Measurements from ENCODE around the gene AGMO. TPM values are rescaled to one million over a fixed set of nuclear protein-coding genes. Genes with fewer than 3 reads are reported as not detected.

The AGMO gene
- total RNA-seq, 1 donor from 2014 or later = 0.34 TPM

DNA sequence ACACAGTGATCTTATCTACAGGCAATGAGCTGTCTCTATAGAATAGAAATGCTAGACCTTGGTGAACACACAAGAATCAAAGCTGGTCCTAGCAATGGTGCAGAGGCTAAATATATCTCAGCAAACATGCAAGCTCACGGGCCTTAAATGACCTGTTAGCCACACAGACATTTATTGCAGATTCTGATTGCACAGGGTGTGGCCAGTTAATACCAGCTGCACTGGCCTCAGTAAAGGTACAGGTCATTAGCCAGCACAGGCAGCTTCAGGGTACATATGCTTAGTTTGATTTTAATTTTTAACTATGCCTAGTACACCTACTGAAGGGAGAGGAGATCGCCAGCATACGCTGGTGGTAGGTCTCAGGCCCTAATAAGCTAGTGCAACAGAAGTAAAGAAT lies 393.9 kb downstream of the AGMO start:
- no peaks in the 10 kb centered on the region for H3K27me3 ChIP-seq (ENCODE audit: insufficient read depth, low read length)
- Mint-ChIP-seq H3K27me3 (ENCODE audit: low read depth, unreplicated experiment) (no peaks in the 10 kb centered on the region), H3K4me1 (ENCODE audit: low read depth, unreplicated experiment) (no peaks in the 10 kb centered on the region), H3K27ac (ENCODE audit: unreplicated experiment) (no peak overlapping the region), H3K36me3 (ENCODE audit: low read depth, unreplicated experiment) (no peaks in the 10 kb centered on the region), H3K9me3 (ENCODE audit: unreplicated experiment) (no peaks in the 10 kb centered on the region), H3K4me3 (ENCODE audit: unreplicated experiment) (no peak overlapping the region)
- TF ChIP-seq, protein P1, sequence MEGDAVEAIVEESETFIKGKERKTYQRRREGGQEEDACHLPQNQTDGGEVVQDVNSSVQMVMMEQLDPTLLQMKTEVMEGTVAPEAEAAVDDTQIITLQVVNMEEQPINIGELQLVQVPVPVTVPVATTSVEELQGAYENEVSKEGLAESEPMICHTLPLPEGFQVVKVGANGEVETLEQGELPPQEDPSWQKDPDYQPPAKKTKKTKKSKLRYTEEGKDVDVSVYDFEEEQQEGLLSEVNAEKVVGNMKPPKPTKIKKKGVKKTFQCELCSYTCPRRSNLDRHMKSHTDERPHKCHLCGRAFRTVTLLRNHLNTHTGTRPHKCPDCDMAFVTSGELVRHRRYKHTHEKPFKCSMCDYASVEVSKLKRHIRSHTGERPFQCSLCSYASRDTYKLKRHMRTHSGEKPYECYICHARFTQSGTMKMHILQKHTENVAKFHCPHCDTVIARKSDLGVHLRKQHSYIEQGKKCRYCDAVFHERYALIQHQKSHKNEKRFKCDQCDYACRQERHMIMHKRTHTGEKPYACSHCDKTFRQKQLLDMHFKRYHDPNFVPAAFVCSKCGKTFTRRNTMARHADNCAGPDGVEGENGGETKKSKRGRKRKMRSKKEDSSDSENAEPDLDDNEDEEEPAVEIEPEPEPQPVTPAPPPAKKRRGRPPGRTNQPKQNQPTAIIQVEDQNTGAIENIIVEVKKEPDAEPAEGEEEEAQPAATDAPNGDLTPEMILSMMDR (IDR thresholded peaks at IDR 0.05; ENCODE audit: insufficient read depth, low read depth, low read length) = no peak
- no peak for TF ChIP-seq EZH2 (IDR thresholded peaks at IDR 0.05; ENCODE audit: insufficient read depth, low read length)
- no peaks in the 10 kb centered on the region for H3K79me2 ChIP-seq (ENCODE audit: insufficient read depth, low read length)
- H3K36me3 ChIP-seq (ENCODE audit: insufficient read depth, low read length) = no peaks in the 10 kb centered on the region
- H3K4me3 ChIP-seq (ENCODE audit: insufficient read depth, low read depth, low read length) = no peak overlapping the region
- no peaks in the 10 kb centered on the region for H4K20me1 ChIP-seq (ENCODE audit: insufficient read depth, low read length)
- no peaks in the 10 kb centered on the region for H3K9me3 ChIP-seq (ENCODE audit: insufficient read depth, low read depth, low read length)
- DNase-seq (ENCODE audit: low read depth) (no peak), FAIRE-seq (no peak)
- no peak overlapping the region for H3K4me2 ChIP-seq (ENCODE audit: low read length)
- no peak overlapping the region for H2AFZ ChIP-seq (ENCODE audit: low read depth, low read length)
- no peaks in the 10 kb centered on the region for H3K4me1 ChIP-seq (ENCODE audit: insufficient read depth, low read length)
- no peak overlapping the region for H3K9ac ChIP-seq (ENCODE audit: low read length)
- H3K27ac ChIP-seq (ENCODE audit: low read depth, low read length) = no peak overlapping the region

DNA sequence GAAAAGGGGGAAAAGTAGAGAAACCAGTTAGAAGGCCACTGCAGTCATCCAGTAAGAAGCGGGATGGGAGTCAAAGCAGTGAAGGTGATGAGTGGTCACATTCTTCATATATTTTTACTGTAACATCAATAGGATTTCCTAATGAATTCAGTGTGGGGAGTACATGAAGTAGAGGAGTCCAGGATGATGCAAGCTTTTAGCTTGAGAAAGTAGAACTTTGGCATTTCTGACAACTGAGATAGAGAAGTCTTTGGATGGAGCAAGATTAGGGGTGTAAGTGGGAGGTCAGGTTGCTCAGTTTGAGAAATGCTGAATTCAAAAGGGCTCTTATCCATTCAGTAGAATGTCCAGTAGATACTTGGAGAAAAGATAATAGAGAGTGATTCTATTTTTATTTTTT lies 395.2 kb downstream of the AGMO start:
- Mint-ChIP-seq H3K4me3 (ENCODE audit: unreplicated experiment) (no peak overlapping the region), H3K4me1 (ENCODE audit: low read depth, unreplicated experiment) (no peaks in the 10 kb centered on the region), H3K27ac (ENCODE audit: unreplicated experiment) (no peak overlapping the region), H3K9me3 (ENCODE audit: unreplicated experiment) (no peaks in the 10 kb centered on the region), H3K36me3 (ENCODE audit: low read depth, unreplicated experiment) (no peaks in the 10 kb centered on the region), H3K27me3 (ENCODE audit: low read depth, unreplicated experiment) (no peaks in the 10 kb centered on the region)
- Histone ChIP-seq H3K4me3 (ENCODE audit: insufficient read depth, low read depth, low read length) (no peak overlapping the region), H3K9ac (ENCODE audit: low read length) (no peak overlapping the region), H3K4me1 (ENCODE audit: insufficient read depth, low read length) (no peaks in the 10 kb centered on the region), H3K9me3 (ENCODE audit: insufficient read depth, low read depth, low read length) (no peaks in the 10 kb centered on the region), H2AFZ (ENCODE audit: low read depth, low read length) (no peak overlapping the region), H4K20me1 (ENCODE audit: insufficient read depth, low read length) (no peaks in the 10 kb centered on the region), H3K36me3 (ENCODE audit: insufficient read depth, low read length) (no peaks in the 10 kb centered on the region), H3K79me2 (ENCODE audit: insufficient read depth, low read length) (no peaks in the 10 kb centered on the region), H3K27ac (ENCODE audit: low read depth, low read length) (no peak overlapping the region), H3K27me3 (ENCODE audit: insufficient read depth, low read length) (no peaks in the 10 kb centered on the region), H3K4me2 (ENCODE audit: low read length) (no peak overlapping the region)
- TF ChIP-seq, protein P1 (IDR thresholded peaks at IDR 0.05; ENCODE audit: insufficient read depth, low read depth, low read length) = no peak
- TF ChIP-seq EZH2 (IDR thresholded peaks at IDR 0.05; ENCODE audit: insufficient read depth, low read length) = no peak
- DNase-seq (ENCODE audit: low read depth) (no peak), FAIRE-seq (no peak)

DNA sequence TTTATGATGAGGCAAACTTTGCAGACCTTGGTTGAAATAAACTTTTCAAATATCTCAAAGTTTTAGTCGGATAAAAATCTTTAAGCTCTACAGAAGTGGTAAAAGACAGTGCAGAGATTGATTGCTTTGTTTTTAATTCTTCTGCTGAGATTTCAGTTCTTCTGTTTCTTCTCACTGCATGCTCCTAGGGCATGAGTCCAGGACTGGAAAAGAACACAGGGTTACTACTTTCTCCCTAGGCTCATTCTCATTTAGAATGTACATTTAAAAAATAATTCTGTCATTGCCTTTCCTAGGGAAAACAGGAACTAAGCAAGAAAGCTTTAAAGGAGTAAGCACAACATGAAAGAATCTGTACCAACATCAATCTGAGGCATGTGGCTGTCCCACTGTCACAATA lies 402.6 kb downstream of the AGMO start:
- Histone ChIP-seq H3K9me3 (ENCODE audit: insufficient read depth, low read depth, low read length) (no peaks in the 10 kb centered on the region), H3K36me3 (ENCODE audit: insufficient read depth, low read length) (no peaks in the 10 kb centered on the region), H3K79me2 (ENCODE audit: insufficient read depth, low read length) (no peaks in the 10 kb centered on the region), H3K4me2 (ENCODE audit: low read length) (no peak overlapping the region), H3K4me1 (ENCODE audit: insufficient read depth, low read length) (no peaks in the 10 kb centered on the region), H3K4me3 (ENCODE audit: insufficient read depth, low read depth, low read length) (no peak overlapping the region), H3K27ac (ENCODE audit: low read depth, low read length) (no peak overlapping the region), H3K9ac (ENCODE audit: low read length) (no peak overlapping the region), H3K27me3 (ENCODE audit: insufficient read depth, low read length) (no peaks in the 10 kb centered on the region), H2AFZ (ENCODE audit: low read depth, low read length) (no peak overlapping the region), H4K20me1 (ENCODE audit: insufficient read depth, low read length) (no peaks in the 10 kb centered on the region)
- no peaks in the 10 kb centered on the region for H3K4me1 Mint-ChIP-seq (ENCODE audit: low read depth, unreplicated experiment)
- peaks cover 2% of the 10 kb centered on the region for H3K9me3 Mint-ChIP-seq (ENCODE audit: unreplicated experiment)
- H3K4me3 Mint-ChIP-seq (ENCODE audit: unreplicated experiment) = no peak overlapping the region
- H3K27me3 Mint-ChIP-seq (ENCODE audit: low read depth, unreplicated experiment) = no peaks in the 10 kb centered on the region
- H3K36me3 Mint-ChIP-seq (ENCODE audit: low read depth, unreplicated experiment) = no peaks in the 10 kb centered on the region
- TF ChIP-seq, protein P1 (IDR thresholded peaks at IDR 0.05; ENCODE audit: insufficient read depth, low read depth, low read length) = no peak
- TF ChIP-seq EZH2 (IDR thresholded peaks at IDR 0.05; ENCODE audit: insufficient read depth, low read length) = no peak
- H3K27ac Mint-ChIP-seq (ENCODE audit: unreplicated experiment) = no peak overlapping the region
- DNase-seq (ENCODE audit: low read depth) (no peak), FAIRE-seq (no peak)
